ENCODE results near the gene ZBTB11.
"Not testable (repeated sequence)": the region's sequence is repeated elsewhere in the genome, so short reads cannot be mapped to it uniquely, and the experiment has no call there.

ZBTB11 gene

DNA sequence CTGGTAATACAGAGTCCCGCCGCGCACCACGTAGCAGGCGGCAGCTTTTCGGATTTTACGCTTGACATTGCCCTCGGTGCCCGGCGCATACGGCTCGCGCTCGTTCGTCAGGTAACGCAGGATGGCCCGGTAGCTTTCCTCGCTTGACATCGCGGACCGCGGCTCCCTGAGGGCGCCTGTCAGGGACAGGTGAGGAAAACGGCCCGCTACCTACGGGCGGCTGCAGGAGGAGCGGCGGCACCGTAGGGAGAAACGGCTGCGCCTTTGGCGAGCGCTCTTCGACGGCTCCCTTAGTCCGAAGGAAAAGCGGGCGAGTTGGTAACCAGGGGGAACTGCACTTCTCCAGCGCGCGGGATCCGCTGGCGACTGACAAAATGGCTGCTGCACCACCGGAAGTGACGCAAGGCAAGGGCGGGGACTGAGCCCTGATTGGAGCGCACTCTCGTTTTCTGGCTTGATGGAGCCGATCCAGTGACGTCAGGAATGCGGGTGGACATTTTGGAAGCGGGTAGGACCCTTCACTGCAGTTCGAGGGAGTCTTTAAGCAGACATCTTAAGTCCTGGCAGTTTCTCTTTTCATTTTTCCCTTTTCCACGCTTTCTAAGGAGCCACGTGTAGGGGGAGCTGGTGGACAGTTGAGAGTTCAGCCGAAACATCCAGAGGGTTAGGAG, at the start of gene ZBTB11:
Gene ZBTB11, minus strand, starts transcription at position 368 of the 671 bp plus-strand sequence. Its CDS starts 218 bp downstream, at position 150.
- peak; percentile 100 for DNase-seq (ENCODE audit: low read depth, low spot score)

GRCh38 chr3:101725890-101726275, 49.0 kb upstream of the ZBTB11 start:
- DNase-seq (ENCODE audit: low read depth, low spot score) = no peak

- DNase-seq (ENCODE audit: low read depth, low spot score) = no peak
These were observed 48.4 kb upstream of the ZBTB11 start for GRCh38 chr3:101725194-101725889.

DNA sequence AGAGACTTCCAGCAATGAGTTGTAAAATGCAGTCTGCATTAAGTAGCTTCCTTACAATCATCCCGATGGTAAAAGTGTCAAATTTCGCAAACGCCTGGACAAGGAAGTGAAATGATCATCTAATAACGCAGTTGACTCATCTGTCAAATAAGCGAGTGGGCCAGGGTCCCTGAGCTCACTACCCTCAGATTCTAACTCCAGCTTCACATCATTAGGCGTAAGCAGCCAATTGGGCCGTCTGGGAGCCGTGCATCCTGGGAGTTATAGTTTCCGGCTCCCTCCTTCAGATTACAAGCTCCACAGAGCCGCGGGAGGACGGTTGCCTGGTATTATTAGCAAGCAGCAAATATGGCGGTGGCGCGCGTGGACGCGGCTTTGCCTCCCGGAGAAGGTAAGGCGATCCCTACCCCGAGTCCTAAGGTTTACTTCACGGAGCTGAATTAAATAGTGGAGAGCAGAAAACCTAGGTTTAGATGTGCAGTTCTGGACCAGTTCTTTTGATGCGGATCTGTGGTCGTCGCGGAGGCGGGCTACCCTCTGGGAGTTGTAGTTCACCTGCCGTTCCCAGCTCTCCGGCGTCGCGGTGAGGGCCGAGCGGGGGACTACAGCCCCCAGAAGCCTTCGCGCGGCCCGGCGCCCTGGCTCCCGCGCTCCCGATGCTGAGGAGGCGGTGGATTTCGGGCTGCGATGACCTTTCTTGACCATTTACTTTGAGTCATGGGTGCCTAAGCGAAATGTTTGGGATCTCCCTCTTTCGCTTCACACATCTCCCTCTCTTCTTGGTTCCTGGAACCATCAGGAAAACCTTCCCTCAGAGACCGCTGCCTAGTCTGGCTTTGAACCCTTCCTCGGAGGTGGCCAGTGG, 47.6 kb upstream of the ZBTB11 start, which contains the start of gene CEP97:
Gene CEP97, plus strand, starts transcription at position 286 of the 865 bp plus-strand sequence. Its CDS starts 63 bp downstream, at position 349.
- DNase-seq (ENCODE audit: low read depth, low spot score) = peak; percentile 75

GRCh38 chr3:101722394-101723173, 45.7 kb upstream of the ZBTB11 start:
- no peak for DNase-seq (ENCODE audit: low read depth, low spot score)

GRCh38 chr3:101720851-101721840, 44.2 kb upstream of the ZBTB11 start:
- no peak for DNase-seq (ENCODE audit: low read depth, low spot score)

DNA sequence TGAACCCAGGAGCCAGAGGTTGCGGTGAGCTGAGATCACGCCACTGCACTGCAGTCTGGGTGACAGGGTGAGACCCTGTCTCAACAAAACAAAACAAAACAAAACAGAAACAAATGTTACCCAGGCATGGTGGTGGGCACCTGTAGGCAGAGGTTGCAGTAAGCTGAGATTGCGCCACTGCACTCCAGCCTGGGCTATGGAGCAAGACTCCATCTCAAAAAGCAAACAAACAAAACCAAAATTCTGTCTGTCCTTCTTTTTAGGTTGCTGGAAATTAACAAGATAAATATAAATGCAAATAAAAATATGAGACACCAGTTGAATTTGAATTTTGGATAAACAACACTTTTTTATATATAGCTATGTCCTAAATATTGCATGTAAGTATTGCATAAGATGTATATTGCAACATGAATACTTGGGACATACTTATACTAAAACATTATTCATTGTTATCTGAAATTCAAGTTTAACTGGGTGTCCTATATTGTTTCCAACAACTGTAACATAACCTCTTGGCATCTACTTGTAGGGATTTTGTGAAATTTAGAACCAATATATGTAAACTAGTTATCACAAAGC, 42.8 kb upstream of the ZBTB11 start:
- no peak for DNase-seq (ENCODE audit: low read depth, low spot score)

DNA sequence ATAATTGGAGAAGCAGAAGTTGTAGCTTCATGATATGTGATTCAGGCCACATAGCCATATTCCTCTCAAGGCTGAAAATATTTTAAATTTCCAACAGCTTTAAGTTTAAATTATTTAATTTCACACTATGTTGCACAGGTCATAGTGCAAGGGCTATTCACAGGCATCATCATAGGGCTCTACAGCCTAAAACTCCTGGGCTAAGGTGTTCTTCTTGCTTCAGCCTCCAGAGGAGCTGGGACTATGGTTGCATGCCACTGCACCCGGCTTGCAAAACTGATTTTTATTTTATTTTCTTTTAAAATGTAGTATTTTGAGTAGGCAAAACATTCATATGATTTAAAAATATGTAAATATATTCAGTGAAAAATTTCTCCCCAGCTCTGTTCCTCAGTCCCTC, 41.5 kb upstream of the ZBTB11 start:
- DNase-seq (ENCODE audit: low read depth, low spot score) = no peak

GRCh38 chr3:101709126-101709525, 32.2 kb upstream of the ZBTB11 start:
- no peak for DNase-seq (ENCODE audit: low read depth, low spot score)

DNA sequence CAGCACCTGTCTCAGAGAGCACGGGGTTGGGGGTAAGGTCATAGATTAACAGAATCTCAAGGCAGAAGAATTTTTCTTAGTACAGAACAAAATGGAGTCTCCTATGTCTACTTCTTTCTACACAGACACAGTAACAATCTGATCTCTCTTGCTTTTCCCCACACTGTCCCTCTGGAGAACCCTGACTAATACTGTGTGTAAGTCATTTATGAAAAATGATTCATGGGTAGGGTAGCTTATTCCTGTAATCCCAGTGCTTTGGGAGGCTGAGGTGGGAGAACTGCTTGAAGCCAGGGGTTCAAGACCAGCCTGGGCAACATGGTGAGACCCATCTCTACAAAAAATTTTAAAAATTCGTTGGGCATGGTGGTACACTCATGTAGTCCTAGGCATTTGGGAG, 27.7 kb upstream of the ZBTB11 start:
- DNase-seq (ENCODE audit: low read depth, low spot score) = not testable (repeated sequence)

GRCh38 chr3:101703169-101703568, 26.2 kb upstream of the ZBTB11 start:
- no peak for DNase-seq (ENCODE audit: low read depth, low spot score)

DNA sequence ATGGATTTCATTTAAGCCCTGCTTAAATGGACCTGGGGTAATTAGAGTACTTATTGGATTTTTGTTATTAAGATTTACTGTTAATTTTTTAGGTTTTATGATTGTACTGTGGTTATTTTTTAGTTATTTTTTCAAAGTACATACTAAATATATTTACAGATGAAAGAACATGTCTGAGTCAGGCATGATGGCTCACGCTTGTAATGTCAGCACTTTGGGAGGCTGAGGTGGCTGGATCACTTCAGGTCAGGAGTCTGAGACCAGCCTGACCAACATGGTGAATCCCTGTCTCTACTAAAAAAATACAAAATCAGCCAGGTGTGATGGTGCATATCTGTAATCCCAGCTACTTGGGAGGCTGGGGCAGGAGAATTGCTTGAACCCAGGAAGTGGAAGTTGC, 25.8 kb upstream of the ZBTB11 start:
- DNase-seq (ENCODE audit: low read depth, low spot score) = no peak

- no peak for DNase-seq (ENCODE audit: low read depth, low spot score)
These were observed 25.0 kb upstream of the ZBTB11 start for GRCh38 chr3:101701696-101702634.

DNA sequence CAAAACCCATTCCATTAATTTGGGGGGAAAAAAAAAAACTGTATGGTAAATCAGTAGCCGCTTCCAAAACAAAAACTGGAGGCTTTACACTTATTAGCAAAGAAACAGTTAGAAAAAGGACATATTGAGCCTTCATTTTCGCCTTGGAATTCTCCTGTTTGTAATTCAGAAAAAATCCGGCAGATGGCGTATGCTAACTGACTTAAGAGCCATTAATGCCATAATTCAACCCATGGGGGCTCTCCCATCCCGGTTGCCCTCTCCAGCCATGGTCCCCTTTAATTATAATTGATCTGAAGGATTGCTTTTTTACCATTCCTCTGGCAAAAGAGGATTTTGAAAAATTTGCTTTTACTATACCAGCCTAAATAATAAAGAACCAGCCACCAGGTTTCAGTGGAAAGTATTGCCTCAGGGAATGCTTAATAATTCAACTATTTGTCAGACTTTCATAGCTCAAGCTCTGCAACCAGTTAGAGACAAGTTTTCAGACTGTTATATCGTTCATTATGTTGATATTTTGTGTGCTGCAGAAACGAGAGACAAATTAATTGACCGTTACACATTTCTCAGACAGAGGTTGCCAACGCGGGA, 18.9 kb upstream of the ZBTB11 start:
- DNase-seq (ENCODE audit: low read depth, low spot score) = no peak

- not testable (repeated sequence) for DNase-seq (ENCODE audit: low read depth, low spot score)
These were observed 17.9 kb upstream of the ZBTB11 start for GRCh38 chr3:101694836-101695235.

DNA sequence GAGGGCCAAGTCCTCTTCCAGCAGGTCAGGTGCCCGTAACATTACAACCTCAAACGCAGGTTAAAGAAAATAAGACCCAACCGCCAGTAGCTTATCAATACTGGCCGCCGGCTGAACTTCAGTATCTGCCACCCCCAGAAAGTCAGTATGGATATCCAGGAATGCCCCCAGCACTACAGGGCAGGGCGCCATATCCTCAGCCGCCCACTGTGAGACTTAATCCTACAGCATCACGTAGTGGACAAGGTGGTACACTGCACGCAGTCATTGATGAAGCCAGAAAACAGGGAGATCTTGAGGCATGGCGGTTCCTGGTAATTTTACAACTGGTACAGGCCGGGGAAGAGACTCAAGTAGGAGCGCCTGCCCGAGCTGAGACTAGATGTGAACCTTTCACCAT, 16.6 kb upstream of the ZBTB11 start:
- DNase-seq (ENCODE audit: low read depth, low spot score) = not testable (repeated sequence)

DNA sequence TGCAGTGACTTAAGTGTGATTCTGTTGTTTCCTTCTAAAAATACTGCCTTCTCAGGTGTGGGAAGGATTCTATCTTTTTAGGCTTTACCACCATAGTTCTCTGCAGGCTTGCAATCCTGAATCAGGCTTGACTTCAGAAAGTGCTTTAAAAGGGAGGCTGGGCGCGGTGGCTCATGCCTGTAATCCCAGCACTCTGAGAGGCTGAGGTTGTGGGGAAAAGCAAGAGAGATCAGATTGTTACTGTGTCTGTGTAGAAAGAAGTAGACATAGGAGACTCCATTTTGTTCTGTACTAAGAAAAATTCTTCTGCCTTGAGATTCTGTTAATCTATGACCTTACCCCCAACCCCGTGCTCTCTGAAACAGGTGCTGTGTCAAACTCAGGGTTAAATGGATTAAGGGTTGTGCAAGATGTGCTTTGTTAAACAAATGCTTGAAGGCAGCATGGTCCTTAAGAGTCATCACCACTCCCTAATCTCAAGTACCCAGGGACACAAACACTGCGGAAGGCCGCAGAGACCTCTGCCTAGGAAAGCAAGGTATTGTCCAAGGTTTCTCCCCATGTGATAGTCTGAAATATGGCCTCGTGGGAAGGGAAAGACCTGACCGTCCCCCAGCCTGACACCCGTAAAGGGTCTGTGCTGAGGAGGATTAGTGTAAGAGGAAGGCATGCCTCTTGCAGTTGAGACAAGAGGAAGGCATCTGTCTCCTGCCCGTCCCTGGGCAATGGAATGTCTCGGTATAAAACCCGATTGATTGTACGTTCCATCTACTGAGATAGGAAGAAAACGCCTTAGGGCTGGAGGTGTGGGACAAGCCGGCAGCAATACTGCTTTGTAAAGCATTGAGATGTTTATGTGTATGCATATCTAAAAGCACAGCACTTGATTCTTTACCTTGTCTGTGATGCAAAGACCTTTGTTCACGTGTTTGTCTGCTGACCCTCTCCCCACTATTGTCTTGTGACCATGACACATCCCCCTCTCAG, 15.0 kb upstream of the ZBTB11 start:
- DNase-seq (ENCODE audit: low read depth, low spot score) = not testable (repeated sequence)

All from activated naive CD8-positive, alpha-beta T cell treated with anti-CD3 and anti-CD28 coated beads, Interleukin-2, amount 50 U/mL, for 16 hours (primary cell).